ENCODE results near the gene FBXL7. TPM values are rescaled to one million over a fixed set of nuclear protein-coding genes. Genes with fewer than 3 reads are reported as not detected.
A peak's percentile ranks its signal among the peaks of the same experiment; 100 is the strongest.

Gene FBXL7
- total RNA-seq, 6 experiments from 2014 or later: 12.7 to 19.2 (median 16.8) TPM

DNA sequence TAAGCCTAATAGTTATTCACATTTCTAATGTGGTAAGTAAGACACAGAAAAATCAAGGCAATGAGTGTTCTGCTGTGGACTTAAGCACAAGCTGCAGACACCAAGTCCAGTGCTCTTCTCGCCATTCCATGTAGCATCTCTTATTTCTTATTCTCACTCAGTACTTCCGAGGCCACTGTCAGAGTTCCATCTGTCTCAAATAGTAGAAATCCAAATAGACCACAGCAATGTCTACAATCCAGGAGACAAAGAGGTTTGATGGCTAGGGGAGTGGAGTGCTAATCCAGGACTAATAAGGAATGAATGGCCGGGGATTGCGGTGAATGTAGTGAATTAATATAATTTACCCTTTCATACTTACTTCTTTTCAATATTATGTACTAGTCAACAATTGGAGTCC lies 147.3 kb downstream of the FBXL7 start:
- Mint-ChIP-seq H3K4me1 (ENCODE audit: low read depth) (peaks cover 31% of the 10 kb centered on the region), H3K4me3 (no peak overlapping the region), H3K27ac (no peak overlapping the region), H3K27me3 (ENCODE audit: insufficient read depth) (peaks cover 4% of the 10 kb centered on the region; the same call in 1 of the 2 replicates), H3K9me3 (no peaks in the 10 kb centered on the region), H3K36me3 (ENCODE audit: low read depth) (peaks cover 28% of the 10 kb centered on the region)
- TF ChIP-seq, protein P1, sequence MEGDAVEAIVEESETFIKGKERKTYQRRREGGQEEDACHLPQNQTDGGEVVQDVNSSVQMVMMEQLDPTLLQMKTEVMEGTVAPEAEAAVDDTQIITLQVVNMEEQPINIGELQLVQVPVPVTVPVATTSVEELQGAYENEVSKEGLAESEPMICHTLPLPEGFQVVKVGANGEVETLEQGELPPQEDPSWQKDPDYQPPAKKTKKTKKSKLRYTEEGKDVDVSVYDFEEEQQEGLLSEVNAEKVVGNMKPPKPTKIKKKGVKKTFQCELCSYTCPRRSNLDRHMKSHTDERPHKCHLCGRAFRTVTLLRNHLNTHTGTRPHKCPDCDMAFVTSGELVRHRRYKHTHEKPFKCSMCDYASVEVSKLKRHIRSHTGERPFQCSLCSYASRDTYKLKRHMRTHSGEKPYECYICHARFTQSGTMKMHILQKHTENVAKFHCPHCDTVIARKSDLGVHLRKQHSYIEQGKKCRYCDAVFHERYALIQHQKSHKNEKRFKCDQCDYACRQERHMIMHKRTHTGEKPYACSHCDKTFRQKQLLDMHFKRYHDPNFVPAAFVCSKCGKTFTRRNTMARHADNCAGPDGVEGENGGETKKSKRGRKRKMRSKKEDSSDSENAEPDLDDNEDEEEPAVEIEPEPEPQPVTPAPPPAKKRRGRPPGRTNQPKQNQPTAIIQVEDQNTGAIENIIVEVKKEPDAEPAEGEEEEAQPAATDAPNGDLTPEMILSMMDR (IDR thresholded peaks at IDR 0.05): no peak
- no peak for DNase-seq

DNA sequence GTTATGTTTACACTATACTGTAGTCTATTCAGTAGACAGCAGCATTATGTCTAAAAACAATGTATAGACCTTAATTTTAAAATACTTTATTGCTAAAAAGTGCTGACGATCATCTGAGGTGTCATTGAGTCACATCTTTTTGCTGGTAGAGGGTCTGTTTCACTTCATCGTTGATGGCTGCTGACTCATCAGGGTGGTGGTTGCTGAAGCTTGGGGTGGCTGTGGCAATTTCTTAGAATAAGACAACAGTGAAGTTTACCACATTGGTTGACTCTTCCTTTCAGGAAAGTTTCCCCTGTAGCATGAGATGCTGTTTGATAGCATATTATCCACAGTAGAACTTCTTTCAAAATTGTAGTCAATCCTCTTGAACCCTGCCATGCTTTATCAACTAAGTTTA lies 150.3 kb downstream of the FBXL7 start:
- Mint-ChIP-seq H3K4me3 (no peak overlapping the region), H3K27me3 (ENCODE audit: insufficient read depth) (peaks cover 3% of the 10 kb centered on the region; the same call in 1 of the 2 replicates), H3K9me3 (no peaks in the 10 kb centered on the region), H3K4me1 (ENCODE audit: low read depth) (peaks cover 21% of the 10 kb centered on the region), H3K36me3 (ENCODE audit: low read depth) (peaks cover 18% of the 10 kb centered on the region), H3K27ac (no peak overlapping the region)
- TF ChIP-seq, protein P1 (IDR thresholded peaks at IDR 0.05): no peak
- DNase-seq: no peak

GRCh38 chr5:15654779-15655178 lies 154.8 kb downstream of the FBXL7 start:
- no peaks in the 10 kb centered on the region for H3K9me3 Mint-ChIP-seq
- no peak overlapping the region for H3K4me3 Mint-ChIP-seq
- TF ChIP-seq, protein P1 (IDR thresholded peaks at IDR 0.05): no peak
- H3K36me3 Mint-ChIP-seq (ENCODE audit: low read depth): peaks cover 13% of the 10 kb centered on the region; the same call in 1 of the 2 replicates
- DNase-seq: no peak
- H3K27ac Mint-ChIP-seq: no peak overlapping the region
- H3K4me1 Mint-ChIP-seq (ENCODE audit: low read depth): no peaks in the 10 kb centered on the region
- H3K27me3 Mint-ChIP-seq (ENCODE audit: insufficient read depth): peaks cover 1% of the 10 kb centered on the region; the same call in 1 of the 2 replicates

DNA sequence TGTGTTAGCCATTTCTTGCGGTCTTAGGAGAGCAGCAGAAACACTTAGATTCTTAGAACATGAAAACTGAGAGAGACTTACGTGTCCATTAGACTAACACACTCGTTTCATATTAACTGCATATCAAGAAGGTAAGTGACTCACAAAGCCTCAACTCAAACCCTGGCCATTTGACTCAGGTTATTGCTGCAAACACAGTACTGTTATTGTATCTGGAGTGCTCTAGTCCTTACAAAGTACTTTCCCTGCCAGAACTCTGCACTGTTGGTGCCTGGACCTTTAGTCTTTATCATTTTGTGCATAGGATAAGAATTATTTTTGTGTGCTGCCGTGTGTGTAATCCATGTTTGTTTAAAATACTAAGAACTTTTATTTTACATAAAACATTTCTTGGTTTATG lies 155.7 kb downstream of the FBXL7 start:
- TF ChIP-seq, protein P1 (IDR thresholded peaks at IDR 0.05): no peak
- no peak overlapping the region for H3K4me3 Mint-ChIP-seq
- H3K9me3 Mint-ChIP-seq: no peaks in the 10 kb centered on the region
- DNase-seq: no peak
- H3K27ac Mint-ChIP-seq: no peak overlapping the region
- peaks cover 10% of the 10 kb centered on the region; the same call in 1 of the 2 replicates for H3K36me3 Mint-ChIP-seq (ENCODE audit: low read depth)
- peaks cover 4% of the 10 kb centered on the region for H3K4me1 Mint-ChIP-seq (ENCODE audit: low read depth)
- peaks cover 1% of the 10 kb centered on the region; the same call in 1 of the 2 replicates for H3K27me3 Mint-ChIP-seq (ENCODE audit: insufficient read depth)

DNA sequence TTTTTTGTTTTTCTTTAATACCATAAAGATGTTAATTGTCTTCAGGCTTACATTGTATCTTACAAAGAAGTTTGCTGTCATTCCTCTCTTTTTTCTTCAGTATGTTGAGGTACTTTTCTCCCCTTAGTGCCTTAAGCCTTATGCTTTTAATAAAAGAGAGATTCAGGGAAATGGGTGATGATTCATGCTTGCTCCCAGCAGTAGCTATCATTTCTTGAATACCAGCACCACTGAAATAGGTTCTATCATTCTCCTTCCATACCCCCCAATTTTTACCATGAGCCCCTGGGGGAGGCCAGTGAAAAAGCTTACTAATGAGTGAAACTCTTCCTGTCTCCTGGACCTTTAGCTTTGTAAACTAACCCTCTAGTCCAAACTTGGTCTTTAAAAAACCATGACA lies 165.0 kb downstream of the FBXL7 start:
- no peaks in the 10 kb centered on the region for H3K27me3 Mint-ChIP-seq (ENCODE audit: insufficient read depth)
- H3K36me3 Mint-ChIP-seq (ENCODE audit: low read depth): peaks cover 17% of the 10 kb centered on the region
- H3K9me3 Mint-ChIP-seq: peaks cover 24% of the 10 kb centered on the region
- peaks cover 39% of the 10 kb centered on the region for H3K4me1 Mint-ChIP-seq (ENCODE audit: low read depth)
- peak; percentile 41 for DNase-seq
- TF ChIP-seq, protein P1 (IDR thresholded peaks at IDR 0.05): no peak
- H3K4me3 Mint-ChIP-seq: no peak overlapping the region
- H3K27ac Mint-ChIP-seq: peak overlapping the region; percentile 10

- H3K9me3 Mint-ChIP-seq: 0 out of 2 replicates have a peak, but pooled peaks cover 2% of the 10 kb centered on the region
- TF ChIP-seq, protein P1 (IDR thresholded peaks at IDR 0.05): no peak
Measured at GRCh38 chr5:15669826-15670225, 169.8 kb downstream of the FBXL7 start.

More at GRCh38 chr5:15669826-15670225, 169.8 kb downstream of the FBXL7 start:
- Mint-ChIP-seq H3K4me1 (ENCODE audit: low read depth) (peaks cover 19% of the 10 kb centered on the region), H3K27me3 (ENCODE audit: insufficient read depth) (no peaks in the 10 kb centered on the region), H3K4me3 (no peak overlapping the region), H3K27ac (no peak overlapping the region), H3K36me3 (ENCODE audit: low read depth) (peaks cover 2% of the 10 kb centered on the region)
- no peak for DNase-seq
